K562 (cell line): ENCODE measurements around the gene ADAM23. TPM values are rescaled to one million over a fixed set of nuclear protein-coding genes. Genes with fewer than 3 reads are reported as not detected.

ENCODE experiments used
- ATAC-seq: fragments of 200-7000 bp; cut with Tn5 transposase; 3 replicates; pipeline ENCODE4 v1.9.1; 2020; ENCODE audit warnings: moderate library complexity
- BruUV-seq: library from RNA; stranded (reverse); fragments of 400-500 nt; replicated peaks from 2 replicates; lab custom pipeline; 2021; lab: Mats Ljungman, UMichigan
- CTCF ChIA-PET: fragments of 300-600 bp; formaldehyde crosslinking; extraction: SDS; loops from one replicate; lab custom pipeline; 2021; ENCODE audit warnings: low intra/inter-chr PET ratio; lab: Yijun Ruan, JAX
- POLR2A ChIA-PET: fragments of 300-600, 350-650 bp; sonication (Branson Sonifier 250); formaldehyde crosslinking; extraction: SDS; loops from one replicate; lab custom pipeline; 2021; ENCODE audit warnings: antibody characterized with exemption, inconsistent platforms; lab: Yijun Ruan, JAX
- DNase-seq, 4 experiments: peaks; one replicate each; pipeline versions ENCODE4 v3.0.0 to v3.0.0-alpha.2; 2011 to 2018; ENCODE audit warnings: low spot score in 3 of 4, mixed read lengths in 3 of 4; ENCODE audit errors: extremely low read depth in 1 of 4
- FAIRE-seq: peaks from 2 replicates; lab custom pipeline; 2011; peaks lifted over from hg19 to GRCh38; lab: Jason Lieb, UNC
- H2AFZ ChIP-seq: 2 replicates; pipeline ENCODE4 v1.6.0; 2011; ENCODE audit warnings: low read depth, low read length, control low read depth, inconsistent platforms
- H3K27ac ChIP-seq: fragments of 200-600 bp; 3 replicates; pipeline ENCODE4 v1.8.0; 2011; ENCODE audit warnings: low read depth, mild to moderate bottlenecking, control low read depth, inconsistent platforms, low read length, moderate library complexity, mixed read lengths; ENCODE audit errors: extremely low read depth
- H3K27me3 ChIP-seq, 2 experiments: fragments of 300-600 bp in 1 of 2; 2 replicates in 1 of 2; 3 replicates in 1 of 2; pipeline versions ENCODE4 v1.6.0 to v1.8.0; 2011; ENCODE audit warnings: inconsistent platforms in 2 of 2, low read length in 2 of 2, mild to moderate bottlenecking in 1 of 2, mixed read lengths in 1 of 2, moderate library complexity in 1 of 2; ENCODE audit not compliant: control insufficient read depth in 2 of 2, insufficient read depth in 2 of 2
- H3K36me3 ChIP-seq: fragments of 300-600 bp; 3 replicates; pipeline ENCODE4 v1.8.0; 2011; ENCODE audit warnings: mild to moderate bottlenecking, low read length, inconsistent platforms; ENCODE audit not compliant: control insufficient read depth, insufficient read depth
- H3K4me1 ChIP-seq, 2 experiments: fragments of 200-600 bp in 1 of 2; replicated peaks in 1 of 2; 2 replicates in 1 of 2; 3 replicates in 1 of 2; pipeline versions ENCODE4 v1.5.1 to v1.8.0; 2011; ENCODE audit warnings: inconsistent platforms in 2 of 2, low read length in 2 of 2, mild to moderate bottlenecking in 1 of 2, mixed read lengths in 1 of 2, moderate library complexity in 1 of 2; ENCODE audit not compliant: control insufficient read depth in 2 of 2, insufficient read depth in 2 of 2
- H3K4me2 ChIP-seq: 2 replicates; pipeline ENCODE4 v1.6.1; 2011; ENCODE audit warnings: low read length, control low read depth, inconsistent platforms, mixed read lengths; ENCODE audit not compliant: insufficient read depth
- H3K4me3 ChIP-seq: fragments of 200-600 bp; sonication (generic), shearing (Covaris generic); 2 replicates; pipeline ENCODE4 v1.5.1; 2016; ENCODE audit warnings: control low read depth, inconsistent platforms
- H3K79me2 ChIP-seq: fragments of 200-600 bp; 3 replicates; pipeline ENCODE4 v1.8.0; 2011; ENCODE audit warnings: low read length, inconsistent platforms; ENCODE audit not compliant: control insufficient read depth, insufficient read depth
- H3K9ac ChIP-seq, 2 experiments: 2 replicates each; pipeline versions ENCODE4 v1.6.0 to v1.6.1; 2011; ENCODE audit warnings: low read depth in 2 of 2, low read length in 2 of 2, control low read depth in 1 of 2, inconsistent platforms in 1 of 2, mild to moderate bottlenecking in 1 of 2, mixed read lengths in 1 of 2; ENCODE audit not compliant: insufficient read depth in 1 of 2
- H3K9me1 ChIP-seq: one replicate; pipeline ENCODE4 v1.6.0; 2011; ENCODE audit warnings: inconsistent platforms, mild to moderate bottlenecking, low read length, moderate library complexity; ENCODE audit not compliant: control insufficient read depth, insufficient read depth
- H3K9me3 ChIP-seq: replicated peaks from 2 replicates; pipeline ENCODE4 v1.5.1; 2011; ENCODE audit warnings: low read depth, low read length, inconsistent platforms; ENCODE audit not compliant: control insufficient read depth, insufficient read depth
- H4K20me1 ChIP-seq: replicated peaks from 2 replicates; pipeline ENCODE4 v1.6.1; 2011; ENCODE audit warnings: low read length, inconsistent platforms, mixed read lengths; ENCODE audit not compliant: control insufficient read depth, insufficient read depth
- ARID3A ChIP-seq: IDR thresholded peaks from 2 replicates; pipeline ENCODE4 v1.6.1; 2012; ENCODE audit warnings: low read depth, low read length, improper control_type of control experiment, borderline replicate concordance
- BRF2 ChIP-seq: IDR thresholded peaks from 3 replicates; pipeline ENCODE4 v1.6.1; 2011; ENCODE audit warnings: borderline replicate concordance, mild to moderate bottlenecking; ENCODE audit not compliant: insufficient read length, insufficient read depth
- COPS2 ChIP-seq: fragments of 450-650 bp; conservative IDR thresholded peaks from 2 replicates; pipeline ENCODE4 v1.6.1; 2016; ENCODE audit warnings: mild to moderate bottlenecking, moderate library complexity
- GATA2 ChIP-seq: sonication (generic); formaldehyde crosslinking; IDR thresholded peaks from 2 replicates; pipeline ENCODE4 v1.4.0; 2020; ENCODE audit warnings: mild to moderate bottlenecking, missing genetic modification reagents
- HCFC1 ChIP-seq: IDR thresholded peaks from 2 replicates; pipeline ENCODE4 v1.6.1; 2012; ENCODE audit warnings: low read depth, low read length, improper control_type of control experiment
- NCOA1 ChIP-seq: fragments of 450-650 bp; IDR thresholded peaks from 2 replicates; pipeline ENCODE4 v1.6.1; 2016; ENCODE audit warnings: low read depth
- RAD21 ChIP-seq, 2 experiments: fragments of 250-450 bp in 1 of 2; fragments of 450-650 bp in 1 of 2; sonication (Bioruptor Pico) in 1 of 2; formaldehyde crosslinking in 1 of 2; IDR thresholded peaks in 1 of 2; conservative IDR thresholded peaks in 1 of 2; 2 replicates each; pipeline versions ENCODE4 v1.4.0 to v1.8.0; 2020 to 2022; ENCODE audit warnings: mild to moderate bottlenecking in 2 of 2, moderate library complexity in 1 of 2
- RBM25 ChIP-seq: fragments of 200-400 bp; formaldehyde crosslinking; IDR thresholded peaks from 2 replicates; pipeline ENCODE4 v1.6.1; 2018; ENCODE audit warnings: low read length, low read depth, moderate library complexity; ENCODE audit not compliant: severe bottlenecking
- SFPQ ChIP-seq: fragments of 200-400 bp; formaldehyde crosslinking; IDR thresholded peaks from 2 replicates; pipeline ENCODE4 v1.6.1; 2017; ENCODE audit warnings: mild to moderate bottlenecking, low read depth, low read length, moderate library complexity
- ZKSCAN1 ChIP-seq: fragments of 150-350 bp; IDR thresholded peaks from 2 replicates; pipeline ENCODE4 v1.6.1; 2016; ENCODE audit warnings: low read depth, low read length
- ZMIZ1 ChIP-seq, 2 experiments: fragments of 150-350 bp in 1 of 2; IDR thresholded peaks; 2 replicates each; pipeline ENCODE4 v1.6.1; 2012 to 2016; ENCODE audit warnings: low read depth in 2 of 2, low read length in 2 of 2, mild to moderate bottlenecking in 1 of 2, moderate library complexity in 1 of 2
- WGBS: fragments of 100-300 bp; shearing (Covaris generic); methylation state at CpG from one replicate; pipeline ENCODE4 v1.1.6; 2016; ENCODE audit warnings: low coverage, mixed read lengths; ENCODE audit not compliant: insufficient coverage; ENCODE audit errors: missing lambda C conversion rate; 5-methylcytosine and 5-hydroxymethylcytosine counted together
- in situ Hi-C: fragments of 300-500 bp; cut with MboI; formaldehyde crosslinking; loops from 4 replicates; pipeline ENCODE4 v1.15.0; 2018; ENCODE audit warnings: inconsistent platforms, mixed read lengths
- intact Hi-C: fragments of 100-400 bp; cut with micrococcal nuclease; formaldehyde crosslinking; loops from 2 replicates; pipeline ENCODE4 v1.14.2; 2022
- polyA plus RNA-seq, 8 experiments: library from polyadenylated mRNA; depleted of rRNA in 4 of 8; stranded (reverse) in 5 of 8; unstranded in 3 of 8; fragments of >200 nt; fragmentation: Nextera tagmentation in 2 of 8; fragmentation: Illumina TruSeq in 1 of 8; extraction: Ambion mirVana in 2 of 8; extraction: Trizol in 1 of 8; gene quantifications; 2 replicates each; pipeline versions ENCODE4 v1.2.1 to v1.2.3, GENCODE V29; 2011 to 2014; ENCODE audit warnings: inconsistent platforms in 1 of 8, missing spikeins in 1 of 8
- total RNA-seq, 7 experiments: library from RNA; depleted of rRNA in 6 of 7; stranded (reverse); fragments of >200 nt in 6 of 7; fragmentation: Illumina TruSeq in 2 of 7; extraction: Trizol in 2 of 7; gene quantifications; 2 replicates each; pipeline versions ENCODE4 v1.2.1 to v1.2.3, GENCODE V29; 2011 to 2021; ENCODE audit warnings: low replicate concordance in 1 of 7

The ADAM23 gene
- total and polyA plus RNA-seq, 9 of the 15 experiments (the other 6 are each of a cell fraction or from before 2014, with no cell fraction given) = 0.02 TPM; not detected in 8

- in situ Hi-C loops = no loop called here
- Histone ChIP-seq H3K9me1 (no peaks in the 10 kb centered on the region), H3K27ac (no peak overlapping the region), H3K9ac (no peak overlapping the region), H4K20me1 (no peaks in the 10 kb centered on the region), H3K79me2 (no peaks in the 10 kb centered on the region), H3K4me1 (no peaks in the 10 kb centered on the region), H3K4me2 (no peak overlapping the region), H3K36me3 (no peaks in the 10 kb centered on the region), H3K4me3 (no peak overlapping the region), H3K27me3 (no peaks in the 10 kb centered on the region; a peak in 1 of 5 replicates), H2AFZ (no peak overlapping the region), H3K9me3 (no peaks in the 10 kb centered on the region)
- ATAC-seq (no peak), FAIRE-seq (no peak), DNase-seq (no peak)
- CTCF ChIA-PET = no interaction called here
- POLR2A ChIA-PET = interaction anchor here (0.6 kb wide), 1 partner anchor 1752 kb away, joined by 3 read pairs; no protein-coding TSS in a partner anchor
- 0% methylated on average over 1 of the region's 1 CpG for WGBS
- BruUV-seq = no TSS peak
- intact Hi-C loops = no loop called here
- no peak for TF ChIP-seq ZKSCAN1
- TF ChIP-seq NCOA1 = no peak
- no peak for TF ChIP-seq RAD21 (CRISPR knock-in tag; conservative IDR thresholded peaks at IDR 0.05 in 1 of 2, IDR thresholded peaks at IDR 0.05 in 1 of 2)
- no peak for TF ChIP-seq GATA2 (CRISPR knock-in tag)
- TF ChIP-seq BRF2 = no peak
- no peak for TF ChIP-seq HCFC1
- TF ChIP-seq SFPQ = no peak
- TF ChIP-seq RBM25 = no peak
- TF ChIP-seq ZMIZ1 (IDR thresholded peaks at IDR 0.05; ENCODE audit: low read depth in 2 of 2, low read length in 2 of 2) = no peak
- no peak for TF ChIP-seq COPS2
- no peak for TF ChIP-seq ARID3A
These were observed 72.2 kb downstream of the ADAM23 start for GRCh38 chr2:206515580-206515979.
